ENCODE measurements around the gene DTNBP1.

Gene DTNBP1

GRCh38 chr6:15531973-15532372, 130.9 kb downstream of the DTNBP1 start:
- DNase-seq (ENCODE audit: low read depth): no peak

- no peak for DNase-seq (ENCODE audit: low read depth)
These were observed 132.4 kb downstream of the DTNBP1 start for GRCh38 chr6:15530411-15530810.

- DNase-seq (ENCODE audit: low read depth): no peak
These were observed 134.0 kb downstream of the DTNBP1 start for GRCh38 chr6:15528870-15529269.

- DNase-seq (ENCODE audit: low read depth): no peak
These were observed 134.8 kb downstream of the DTNBP1 start for GRCh38 chr6:15527838-15528617.

GRCh38 chr6:15526212-15526701, 136.6 kb downstream of the DTNBP1 start:
- DNase-seq (ENCODE audit: low read depth): no peak

- no peak for DNase-seq (ENCODE audit: low read depth)
These were observed 137.9 kb downstream of the DTNBP1 start for GRCh38 chr6:15524861-15525401.

- no peak for DNase-seq (ENCODE audit: low read depth)
These were observed 138.9 kb downstream of the DTNBP1 start for GRCh38 chr6:15523679-15524630.

GRCh38 chr6:15522856-15523529, 139.8 kb downstream of the DTNBP1 start:
- DNase-seq (ENCODE audit: low read depth): no peak

GRCh38 chr6:15522427-15522826, 140.4 kb downstream of the DTNBP1 start:
- DNase-seq (ENCODE audit: low read depth): no peak

- DNase-seq (ENCODE audit: low read depth): no peak
These were observed 140.8 kb downstream of the DTNBP1 start for GRCh38 chr6:15522026-15522425.

GRCh38 chr6:15521582-15521981, 141.2 kb downstream of the DTNBP1 start:
- no peak for DNase-seq (ENCODE audit: low read depth)

GRCh38 chr6:15520626-15521203, 142.1 kb downstream of the DTNBP1 start:
- no peak for DNase-seq (ENCODE audit: low read depth)

GRCh38 chr6:15519681-15520080, 143.1 kb downstream of the DTNBP1 start:
- no peak for DNase-seq (ENCODE audit: low read depth)

- no peak for DNase-seq (ENCODE audit: low read depth)
These were observed 143.9 kb downstream of the DTNBP1 start for GRCh38 chr6:15518878-15519277.

GRCh38 chr6:15518057-15518456, 144.8 kb downstream of the DTNBP1 start:
- DNase-seq (ENCODE audit: low read depth): no peak

- DNase-seq (ENCODE audit: low read depth): no peak
These were observed 145.2 kb downstream of the DTNBP1 start for GRCh38 chr6:15517600-15517999.

GRCh38 chr6:15516923-15517560, 145.8 kb downstream of the DTNBP1 start:
- no peak for DNase-seq (ENCODE audit: low read depth)

- DNase-seq (ENCODE audit: low read depth): no peak
These were observed 146.4 kb downstream of the DTNBP1 start for GRCh38 chr6:15516378-15516777.

GRCh38 chr6:15515660-15516375, 147.0 kb downstream of the DTNBP1 start:
- DNase-seq (ENCODE audit: low read depth): no peak

GRCh38 chr6:15515226-15515625, 147.6 kb downstream of the DTNBP1 start:
- DNase-seq (ENCODE audit: low read depth): no peak

All from stimulated activated CD8-positive, alpha-beta memory T cell treated with anti-CD3 and anti-CD28 coated beads, Interleukin-15, amount 100 ng/mL, for 1 hour (primary cell).